Common myeloid progenitor, CD34-positive (primary cell): Measurements from ENCODE around the gene MYL10.
A peak's percentile ranks its signal among the peaks of the same experiment; 100 is the strongest.

Experiments used
- CTCF ChIA-PET: fragments of 350-600 bp; sonication (Branson Sonifier 250); formaldehyde crosslinking; loops from one replicate; lab custom pipeline; 2021; ENCODE audit warnings: antibody characterized with exemption; lab: Charles Lee
- POLR2A ChIA-PET: fragments of 350-600 bp; sonication (Branson Sonifier 250); formaldehyde crosslinking; loops from one replicate; lab custom pipeline; 2021; ENCODE audit warnings: antibody characterized with exemption; lab: Charles Lee
- DNase-seq, 3 donors: peaks; one replicate each; pipeline versions ENCODE4 v3.0.0 to v3.0.0-alpha.2; 2013
- H3K27ac ChIP-seq, 2 experiments: 1 replicate in 1 of 2; 2 replicates in 1 of 2; pipeline ENCODE4 v1.7.0; 2013; ENCODE audit warnings: inconsistent platforms in 2 of 2, low read length in 2 of 2, mild to moderate bottlenecking in 2 of 2, low read depth in 1 of 2, moderate library complexity in 1 of 2; ENCODE audit not compliant: severe bottlenecking in 2 of 2, insufficient read depth in 1 of 2, poor library complexity in 1 of 2
- H3K27me3 ChIP-seq, 5 experiments: replicated peaks in 2 of 5; 1 replicate in 3 of 5; 2 replicates in 2 of 5; pipeline versions ENCODE4 v1.6.1 to v1.7.0; 2013; ENCODE audit warnings: low read length in 4 of 5, mild to moderate bottlenecking in 2 of 5, moderate library complexity in 2 of 5, inconsistent platforms in 1 of 5; ENCODE audit not compliant: insufficient read depth in 5 of 5, control insufficient read depth in 4 of 5
- H3K36me3 ChIP-seq, 4 experiments: 1 replicate in 2 of 4; 2 replicates in 2 of 4; pipeline versions ENCODE4 v1.6.1 to v1.7.0; 2013; ENCODE audit warnings: low read length in 3 of 4, control low read depth in 1 of 4, mild to moderate bottlenecking in 1 of 4; ENCODE audit not compliant: control insufficient read depth in 4 of 4, insufficient read depth in 4 of 4
- H3K4me1 ChIP-seq, 4 experiments: 1 replicate in 3 of 4; 2 replicates in 1 of 4; pipeline versions ENCODE4 v1.6.1 to v1.7.1; 2013; ENCODE audit warnings: low read length in 3 of 4, mild to moderate bottlenecking in 3 of 4, control low read depth in 1 of 4, inconsistent platforms in 1 of 4, moderate library complexity in 1 of 4; ENCODE audit not compliant: control insufficient read depth in 4 of 4, insufficient read depth in 4 of 4; ENCODE audit errors: control extremely low read depth in 1 of 4
- H3K4me3 ChIP-seq, 7 experiments: 1 replicate in 4 of 7; 2 replicates in 3 of 7; pipeline versions ENCODE4 v1.5.1 to v1.7.0; 2013; ENCODE audit warnings: mild to moderate bottlenecking in 7 of 7, low read length in 6 of 7, moderate library complexity in 6 of 7, inconsistent platforms in 2 of 7, low read depth in 2 of 7, control low read depth in 1 of 7; ENCODE audit not compliant: insufficient read depth in 4 of 7, control insufficient read depth in 1 of 7; ENCODE audit errors: extremely low read depth in 1 of 7
- H3K9me3 ChIP-seq, 5 experiments: 1 replicate in 4 of 5; 2 replicates in 1 of 5; pipeline versions ENCODE4 v1.6.1 to v1.7.1; 2013; ENCODE audit warnings: low read length in 4 of 5, mild to moderate bottlenecking in 2 of 5, inconsistent platforms in 1 of 5, low read depth in 1 of 5, moderate library complexity in 1 of 5; ENCODE audit not compliant: control insufficient read depth in 4 of 5, insufficient read depth in 2 of 5; ENCODE audit errors: control extremely low read depth in 1 of 5
- WGBS: methylation state at CpG from one replicate; pipeline ENCODE4 v1.1.5; 2013; ENCODE audit not compliant: insufficient coverage; 5-methylcytosine and 5-hydroxymethylcytosine counted together

The MYL10 gene

DNA sequence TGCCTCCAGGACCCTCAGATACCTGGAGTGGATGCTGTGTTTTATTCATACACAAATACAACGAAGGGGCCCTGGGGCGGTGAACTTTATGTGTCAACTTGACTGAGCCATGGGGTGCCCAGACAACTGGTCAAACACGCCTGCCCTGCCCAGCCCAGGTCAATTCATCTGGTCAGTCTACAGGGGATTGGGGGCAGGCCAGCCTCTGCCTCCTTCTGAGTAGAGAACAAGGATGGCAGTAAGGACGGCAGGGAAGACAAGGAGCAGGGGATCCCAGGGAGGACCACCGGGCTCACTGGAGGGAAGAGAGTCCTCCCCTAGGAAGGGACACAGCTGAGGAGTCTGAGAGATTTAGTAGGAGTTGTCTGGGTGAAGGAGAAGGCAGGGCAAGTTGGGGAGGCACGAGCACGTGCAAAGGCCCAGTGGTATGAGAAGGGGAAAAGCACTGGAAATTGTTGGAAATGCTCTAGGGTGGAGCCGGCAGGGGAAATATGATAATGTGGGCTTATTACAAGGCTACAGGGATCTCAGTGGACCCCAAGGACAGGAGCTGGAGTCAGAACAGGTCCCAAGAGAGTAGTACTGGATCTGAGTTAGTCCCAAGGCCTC, 63.4 kb downstream of the MYL10 start:
- Histone ChIP-seq H3K9me3 (peaks cover 0 to 2% (median 0%) of the 10 kb centered on the region in 5 experiments), H3K27me3 (no peaks in the 10 kb centered on the region), H3K4me1 (peaks cover 0 to 27% (median 19%) of the 10 kb centered on the region in 4 experiments), H3K27ac (no peak overlapping the region), H3K4me3 (no peak overlapping the region), H3K36me3 (no peaks in the 10 kb centered on the region)
- ChIA-PET CTCF (interaction anchor here (0.8 to 1.4 kb wide), 2 partner anchors 18 to 21 kb away, joined by 3 read pairs; no protein-coding TSS in a partner anchor), POLR2A (no interaction called here)
- 86% methylated on average over 8 of the region's 8 CpGs for WGBS
- no peak for DNase-seq

- CTCF ChIA-PET: no interaction called here
- Histone ChIP-seq H3K36me3 (no peaks in the 10 kb centered on the region), H3K9me3 (no peaks in the 10 kb centered on the region), H3K27me3 (no peaks in the 10 kb centered on the region), H3K27ac (no peak overlapping the region), H3K4me3 (no peak overlapping the region), H3K4me1 (peaks cover 0 to 27% (median 19%) of the 10 kb centered on the region in 4 experiments)
- POLR2A ChIA-PET: no interaction called here
- WGBS: 54% methylated on average over 13 of the region's 16 CpGs
- DNase-seq: peak in 2 of 3 donors; percentile 31 to 41
Measured at GRCh38 chr7:101564778-101565211, 64.3 kb downstream of the MYL10 start.

- Histone ChIP-seq H3K4me3 (peak overlapping the region in 1 of 7 experiments; percentile 31), H3K27me3 (no peaks in the 10 kb centered on the region), H3K36me3 (no peaks in the 10 kb centered on the region), H3K27ac (no peak overlapping the region), H3K9me3 (no peaks in the 10 kb centered on the region), H3K4me1 (peaks cover 0 to 27% (median 19%) of the 10 kb centered on the region in 4 experiments)
- ChIA-PET POLR2A (no interaction called here), CTCF (interaction anchor here (0.6 to 1.2 kb wide), 2 partner anchors 21 to 817 kb away, joined by 4 to 5 read pairs; no protein-coding TSS in a partner anchor)
- 61% methylated on average over 21 of the region's 23 CpGs for WGBS
- DNase-seq: peak in 2 of 3 donors; percentile 49
Measured at GRCh38 chr7:101563943-101564777, 64.9 kb downstream of the MYL10 start.
